GM21717 (cell line): ENCODE results near the gene TMTC4.
A peak's percentile ranks its signal among the peaks of the same experiment; 100 is the strongest.
"Not testable (repeated sequence)": the region's sequence is repeated elsewhere in the genome, so short reads cannot be mapped to it uniquely, and the experiment has no call there.

ENCODE experiments used
- ATAC-seq: cut with Tn5 transposase; IDR thresholded peaks from one replicate; pipeline ENCODE4 v1.9.1; 2021; ENCODE audit warnings: mild to moderate bottlenecking, moderate library complexity; ENCODE audit not compliant: unreplicated experiment

TMTC4 gene

DNA sequence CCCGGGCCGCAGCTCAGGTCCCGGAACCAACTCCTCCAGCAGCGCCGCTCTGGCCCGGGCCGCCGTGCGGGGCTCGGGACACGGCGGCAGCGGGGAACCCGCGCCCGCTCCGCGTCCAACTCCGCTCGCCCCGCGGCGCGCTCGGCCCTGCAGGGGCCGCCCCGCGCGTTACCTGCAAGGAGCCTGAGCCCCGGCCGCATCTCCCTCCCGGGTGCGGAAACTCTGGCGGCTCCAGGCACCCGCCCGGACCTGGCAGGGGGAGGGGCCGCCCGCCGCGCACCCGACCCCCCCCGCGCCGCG, at the start of gene TMTC4:
TSS of gene TMTC4 (minus strand) at position 224 of the 300 bp plus-strand sequence. CDS start 4,433 bp downstream, outside the sequence.
- peak; percentile 43 for ATAC-seq

DNA sequence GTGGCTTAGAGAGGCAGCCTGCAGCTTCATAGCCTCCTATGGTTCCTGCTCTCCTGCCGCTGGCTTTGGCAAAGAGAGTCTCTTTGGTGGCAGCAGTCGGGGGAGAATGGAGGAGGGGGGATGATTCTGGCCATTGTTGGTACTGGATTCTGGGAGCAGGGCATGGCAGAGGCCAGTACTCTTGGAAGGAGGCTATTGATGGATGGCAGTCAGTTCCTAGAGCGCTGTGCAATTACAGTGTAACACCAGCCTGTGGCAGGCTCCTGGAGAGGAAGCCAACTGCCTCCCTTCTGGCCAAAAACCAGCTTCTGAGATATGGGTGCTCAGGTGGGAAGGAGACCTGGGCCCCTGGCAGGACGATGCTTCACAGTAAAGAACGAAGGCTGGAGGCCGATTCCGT, 47.9 kb upstream of the TMTC4 start:
- no peak for ATAC-seq

DNA sequence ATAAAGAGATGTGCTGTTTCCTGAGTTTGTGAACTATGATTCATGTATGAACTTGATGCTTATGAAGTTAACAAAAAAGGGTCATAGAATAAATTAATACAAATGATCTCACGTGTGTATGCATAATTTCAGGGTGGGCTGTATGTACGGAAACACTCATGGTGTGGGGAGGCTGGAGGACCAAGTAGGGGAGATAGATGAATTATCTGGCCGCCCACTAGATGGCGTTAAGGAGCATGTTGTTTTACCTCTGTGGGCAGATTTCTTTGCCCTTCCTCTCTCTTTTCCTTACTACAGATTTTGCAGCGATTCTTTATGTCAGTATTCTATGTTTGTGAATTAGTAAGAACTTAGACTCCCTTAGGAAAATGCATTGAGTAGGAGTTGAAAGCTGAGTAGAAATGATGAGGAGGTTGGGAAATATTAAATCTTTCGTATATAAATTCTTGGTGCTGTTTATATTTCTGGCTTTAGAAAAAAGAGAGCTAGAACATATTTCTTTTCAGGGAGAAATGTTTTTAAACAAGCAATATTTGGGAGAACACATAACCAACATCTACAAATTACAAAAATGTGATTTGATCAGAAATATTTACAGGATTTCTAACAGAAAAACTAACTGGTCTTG, 47.4 kb upstream of the TMTC4 start:
- peak; percentile 78 for ATAC-seq

- ATAC-seq, result no peak
Measured at GRCh38 chr13:100715604-100716003, 41.0 kb upstream of the TMTC4 start.

DNA sequence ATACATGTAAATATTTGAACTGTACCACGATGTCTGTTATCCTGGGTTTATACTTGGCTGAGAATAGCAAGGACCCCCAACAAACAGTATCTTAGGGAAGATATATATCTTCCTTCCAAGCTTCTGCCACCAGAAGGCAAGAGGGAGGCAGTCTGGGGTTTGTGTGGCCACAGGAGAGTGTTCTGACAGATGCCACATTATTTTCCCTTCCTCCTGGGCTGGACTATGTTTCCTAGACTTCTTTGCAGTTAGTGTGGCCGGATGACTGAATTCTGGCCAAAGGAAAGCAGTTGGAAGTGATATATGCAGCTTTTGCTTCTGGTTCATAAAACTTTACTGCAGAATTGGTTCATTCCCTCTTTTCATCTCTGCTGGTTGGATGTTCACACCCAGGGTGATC, 39.9 kb upstream of the TMTC4 start:
- ATAC-seq, result no peak

DNA sequence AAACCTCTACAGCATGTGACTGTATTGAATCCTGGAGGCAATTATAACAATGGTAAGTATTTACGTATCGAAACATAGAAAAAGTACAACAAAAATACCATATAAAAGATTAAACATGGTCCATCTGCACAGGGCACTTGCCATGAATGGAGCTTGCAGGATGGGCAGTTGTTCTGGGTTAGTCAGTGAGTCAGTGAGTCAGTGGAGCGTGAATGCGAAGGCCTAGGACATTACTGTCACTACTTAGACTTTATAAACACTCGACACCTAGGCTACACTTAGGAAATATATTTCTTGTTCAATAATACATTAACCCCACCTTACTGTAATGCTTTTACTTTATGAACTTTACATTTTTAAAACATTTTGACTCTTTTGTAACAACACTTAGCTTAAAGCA, 35.6 kb upstream of the TMTC4 start:
- no peak for ATAC-seq

DNA sequence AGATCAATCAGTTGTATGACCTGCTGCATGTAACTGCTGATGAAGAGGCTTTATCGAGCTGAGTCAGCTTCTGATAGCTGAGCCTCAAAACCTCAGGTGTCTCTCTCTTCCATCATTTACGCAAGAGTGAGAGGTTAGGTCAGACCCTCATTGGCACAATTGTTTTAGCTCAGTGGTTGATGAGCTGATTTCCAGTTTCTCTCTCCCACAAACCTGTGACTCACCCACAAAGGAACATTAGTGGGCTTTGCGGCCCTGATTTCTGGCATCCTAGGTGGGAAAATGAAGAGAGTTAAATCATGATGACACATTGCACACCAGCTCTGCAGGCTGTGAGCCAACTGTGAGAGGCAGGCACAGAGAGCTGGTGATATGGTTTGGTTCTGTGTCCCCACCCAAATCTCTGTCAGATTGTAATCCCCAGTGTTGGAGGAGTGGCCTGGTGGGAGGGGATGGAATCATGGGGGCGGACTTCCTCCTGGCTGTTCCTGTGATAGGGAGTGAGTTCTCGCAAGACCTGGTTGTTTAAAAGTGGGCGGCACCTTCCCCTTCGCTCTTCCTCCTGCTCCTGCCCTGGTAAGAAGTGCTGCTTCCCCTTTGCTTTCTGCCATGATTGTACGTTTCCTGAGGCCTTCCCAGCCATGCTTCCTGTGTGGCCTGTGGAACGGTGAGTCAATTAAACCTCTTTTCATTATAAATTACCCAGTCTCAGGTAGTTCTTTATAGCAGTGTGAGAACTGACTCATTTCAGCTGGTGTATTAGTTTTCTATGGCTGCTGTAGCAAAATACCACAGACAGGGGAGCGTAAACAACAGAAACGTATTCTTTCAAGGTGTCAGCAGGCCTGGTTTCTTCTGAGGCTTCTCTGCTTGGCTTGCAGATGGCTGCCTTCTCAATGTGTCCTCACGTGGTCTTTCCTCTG, 33.5 kb upstream of the TMTC4 start:
- no peak for ATAC-seq

- ATAC-seq, result not testable (repeated sequence)
Measured at GRCh38 chr13:100698331-100698730, 23.7 kb upstream of the TMTC4 start.

GRCh38 chr13:100695509-100695773, 20.8 kb upstream of the TMTC4 start:
- ATAC-seq, result no peak

DNA sequence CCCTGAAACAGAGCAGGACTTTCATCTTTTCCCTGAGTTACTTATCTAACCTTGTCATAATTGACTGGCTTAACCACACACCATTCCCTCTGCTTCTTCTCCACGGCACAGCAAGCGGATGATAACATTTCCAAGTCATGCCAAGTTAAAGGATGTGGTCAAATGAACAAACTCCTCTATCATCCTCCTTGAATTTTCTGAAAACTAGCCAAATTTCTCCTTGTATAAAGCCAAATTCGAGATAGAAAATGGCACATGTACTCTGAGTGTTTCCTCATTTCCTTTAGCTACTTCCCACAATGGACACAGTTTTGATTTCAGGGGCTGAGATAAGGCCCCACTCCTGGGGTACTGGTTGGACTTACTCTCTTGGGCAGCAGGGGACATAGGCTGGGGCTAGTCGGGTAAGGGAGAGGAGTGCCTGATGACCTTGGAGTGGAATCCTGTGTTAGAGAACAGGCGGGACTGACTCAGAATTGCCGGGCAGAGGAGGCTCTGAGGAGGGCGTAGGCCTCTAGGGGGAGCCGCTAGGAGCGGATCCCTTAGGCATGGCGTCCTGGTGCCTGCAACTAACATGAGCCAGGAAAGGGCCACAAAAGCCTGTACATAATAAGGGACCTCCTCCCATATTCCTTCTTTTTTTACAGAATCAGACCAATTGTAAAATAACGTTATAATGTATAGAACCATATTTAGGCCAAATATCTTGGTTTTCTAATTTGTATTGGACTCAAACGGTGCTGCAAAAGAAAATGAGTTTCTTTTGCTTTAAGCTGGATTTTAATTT, 20.3 kb upstream of the TMTC4 start:
- ATAC-seq, result no peak

GRCh38 chr13:100689191-100689590, 14.6 kb upstream of the TMTC4 start:
- ATAC-seq, result no peak

- no peak for ATAC-seq
Measured at GRCh38 chr13:100680131-100680530, 5.5 kb upstream of the TMTC4 start.

DNA sequence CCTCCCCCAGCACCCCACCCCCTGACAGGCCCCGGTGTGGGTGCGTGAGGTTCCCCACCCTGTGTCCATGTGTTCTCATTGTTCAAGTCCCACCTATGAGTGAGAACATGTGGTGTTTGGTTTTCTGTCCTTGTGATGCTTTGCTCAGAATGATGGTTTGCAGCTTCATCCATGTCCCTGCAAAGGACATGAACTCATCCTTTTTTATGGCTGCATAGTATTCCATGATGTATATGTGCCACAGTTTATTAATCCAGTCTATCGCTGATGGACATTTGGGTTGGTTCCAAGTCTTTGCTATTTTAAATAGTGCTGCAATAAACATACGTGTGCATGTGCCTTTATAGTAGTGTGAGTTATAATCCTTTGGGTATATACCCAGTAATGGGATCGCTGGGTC, 2.5 kb upstream of the TMTC4 start:
- ATAC-seq, result not testable (repeated sequence)

- no peak for ATAC-seq
Measured at GRCh38 chr13:100675661-100676129, 1.1 kb upstream of the TMTC4 start.

DNA sequence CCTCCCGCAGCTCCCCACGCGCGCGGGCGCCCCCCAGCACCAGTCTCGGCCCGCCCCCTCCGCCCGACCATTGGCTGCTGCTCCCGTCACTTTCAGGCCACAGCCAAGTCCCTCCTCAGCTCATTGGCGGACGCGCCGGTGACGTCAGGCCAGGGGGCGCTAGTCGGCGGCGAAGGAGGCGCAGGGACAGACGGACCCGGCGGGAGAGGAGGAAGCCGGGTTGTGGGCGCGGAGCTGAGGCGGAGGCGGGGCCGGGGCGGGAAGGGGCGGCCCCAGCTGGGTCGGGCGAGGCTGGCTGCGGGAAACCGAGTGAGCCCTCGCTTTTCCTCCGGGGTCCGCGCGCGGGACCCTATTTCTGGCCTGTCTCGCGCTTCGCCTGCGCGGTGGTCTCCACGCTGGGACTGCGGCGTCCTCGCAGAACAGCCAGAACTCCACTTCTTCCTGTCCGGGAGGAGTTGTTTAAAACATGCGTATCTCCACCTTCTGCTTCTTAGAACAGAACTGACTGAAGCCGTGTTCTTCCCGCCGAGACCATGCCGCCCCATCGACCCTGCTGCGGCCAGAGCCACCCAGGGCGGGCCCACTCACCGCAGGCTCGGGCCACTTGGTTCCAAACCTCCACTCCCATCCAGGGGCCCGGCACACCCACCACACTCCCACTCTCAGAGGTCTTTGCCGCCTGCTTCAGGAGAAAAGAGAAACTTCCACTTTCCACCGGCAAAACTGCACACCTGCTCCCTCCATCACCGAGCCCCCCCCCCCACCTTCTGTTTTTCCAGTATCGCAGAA, 471 bp upstream of the TMTC4 start:
- ATAC-seq, result peak; percentile 98

DNA sequence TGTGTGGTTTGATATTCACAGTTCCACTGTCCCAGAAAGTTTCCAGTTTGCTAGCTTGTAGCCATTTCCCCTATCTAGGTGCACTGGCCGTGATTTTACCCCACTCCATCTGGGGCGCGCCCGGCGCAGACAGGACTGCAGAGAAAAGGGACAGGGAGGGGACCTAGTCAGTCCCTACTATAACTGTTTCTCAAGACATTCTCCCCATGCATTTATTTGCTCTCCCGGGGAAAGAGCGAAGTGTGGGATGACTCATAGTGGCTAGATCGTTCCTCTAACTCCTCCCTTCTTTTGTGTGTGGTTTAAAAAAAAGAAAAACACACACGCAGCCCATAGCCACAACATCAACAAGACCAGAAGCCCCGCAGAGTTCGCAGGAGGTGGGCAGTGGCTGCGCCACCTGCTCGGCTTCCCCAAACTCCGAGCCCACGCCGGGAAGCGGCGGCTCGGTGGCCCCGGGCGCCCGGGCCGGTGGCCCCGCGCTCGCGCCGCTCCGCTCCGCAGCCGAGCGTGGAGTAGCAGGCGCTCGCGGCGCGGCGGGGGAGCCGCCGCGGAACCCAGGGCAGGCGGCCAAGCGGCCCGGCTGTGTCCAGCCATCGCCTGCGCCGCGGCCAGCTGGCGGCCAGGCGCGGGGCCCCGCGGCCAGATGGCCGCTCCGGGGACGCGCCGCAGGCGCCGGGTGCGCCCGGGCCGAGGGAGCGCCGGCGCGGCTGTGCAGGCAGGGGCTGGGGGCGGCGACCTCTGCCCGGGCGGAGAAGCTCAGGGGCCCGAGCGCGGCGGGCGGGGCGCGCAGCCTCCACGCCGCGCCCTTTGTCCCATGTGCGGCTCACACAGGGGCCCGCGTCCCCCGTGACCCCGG, 653 bp downstream of the TMTC4 start:
- ATAC-seq, result peak; percentile 32

GRCh38 chr13:100673376-100673712, 1.3 kb downstream of the TMTC4 start:
- no peak for ATAC-seq

DNA sequence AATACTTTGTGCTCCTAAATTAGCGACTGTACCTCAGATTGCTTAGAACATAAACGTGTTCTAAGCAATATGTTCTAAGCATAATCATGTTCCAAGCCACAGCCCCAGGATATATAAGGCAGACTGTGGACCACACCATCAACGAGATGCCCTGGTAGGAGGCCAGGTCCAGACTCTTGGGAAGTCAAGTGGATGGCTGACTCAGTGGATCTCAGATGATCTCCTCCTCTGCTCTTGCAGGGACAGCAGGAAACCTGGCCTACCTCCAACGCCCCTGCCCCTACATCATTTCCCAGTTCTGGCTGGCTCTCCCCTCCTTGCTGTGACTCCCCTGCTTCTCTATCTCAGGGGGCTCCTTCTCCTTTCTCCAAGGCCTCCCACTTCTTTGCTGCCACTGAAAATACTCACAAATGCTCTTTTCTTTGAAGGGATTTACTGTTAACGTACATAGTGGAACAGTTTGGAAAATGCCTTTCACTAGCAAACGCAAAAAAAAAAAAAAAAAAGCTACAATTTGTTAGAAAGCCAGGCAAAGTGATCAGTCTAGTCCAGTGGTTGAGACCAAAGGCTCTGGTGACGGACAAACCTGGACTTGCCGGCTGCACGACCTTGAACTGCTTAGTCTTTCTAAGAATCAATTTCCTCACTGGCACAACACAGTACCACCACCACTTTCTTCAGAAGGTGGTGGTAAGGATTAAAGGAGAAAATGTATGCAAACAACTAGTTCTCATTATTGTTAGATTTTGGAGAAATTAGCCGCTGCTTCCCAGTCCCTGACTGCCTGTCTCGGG, 3.0 kb downstream of the TMTC4 start:
- ATAC-seq, result no peak

- no peak for ATAC-seq
Measured at GRCh38 chr13:100668408-100668807, 6.2 kb downstream of the TMTC4 start.
